Loucy (cell line): Measurements from ENCODE around the gene LRRC10B.

Source experiments
- H2AFZ ChIP-seq: fragments of 200-600 bp; sonication (generic); 2 replicates; pipeline ENCODE4 v1.6.0; 2016; ENCODE audit warnings: antibody characterized with exemption, mild to moderate bottlenecking, low read length, moderate library complexity
- H3F3A ChIP-seq: fragments of 200-600 bp; 2 replicates; pipeline ENCODE4 v1.6.0; 2016; ENCODE audit warnings: antibody characterized with exemption, low read depth, mild to moderate bottlenecking
- H3K27me3 ChIP-seq: fragments of 200-600 bp; sonication (generic); 2 replicates; pipeline ENCODE4 v1.6.1; 2014; ENCODE audit warnings: low read length, mild to moderate bottlenecking; ENCODE audit not compliant: insufficient read depth, poor library complexity, severe bottlenecking
- H3K36me3 ChIP-seq: fragments of 200-600 bp; sonication (generic); 2 replicates; pipeline ENCODE4 v1.6.1; 2016; ENCODE audit warnings: low read length; ENCODE audit not compliant: insufficient read depth
- H3K4me1 ChIP-seq: fragments of 200-600 bp; sonication (generic); 2 replicates; pipeline ENCODE4 v1.5.1; 2014; ENCODE audit warnings: low read length, mild to moderate bottlenecking; ENCODE audit not compliant: insufficient read depth, poor library complexity, severe bottlenecking
- H3K4me2 ChIP-seq: fragments of 200-600 bp; sonication (generic); 2 replicates; pipeline ENCODE4 v1.6.0; 2014; ENCODE audit warnings: antibody characterized with exemption, low read length, low read depth, mild to moderate bottlenecking; ENCODE audit not compliant: poor library complexity, severe bottlenecking
- H3K4me3 ChIP-seq: fragments of 200-600 bp; sonication (generic); 2 replicates; pipeline ENCODE4 v1.5.1; 2014; ENCODE audit warnings: low read length, mild to moderate bottlenecking, mixed read lengths; ENCODE audit not compliant: poor library complexity, severe bottlenecking
- H3K79me2 ChIP-seq: fragments of 200-600 bp; sonication (generic); 2 replicates; pipeline ENCODE4 v1.6.1; 2014; ENCODE audit warnings: low read length; ENCODE audit not compliant: insufficient read depth
- H3K9ac ChIP-seq: fragments of 200-600 bp; sonication (generic); 2 replicates; pipeline ENCODE4 v1.6.0; 2014; ENCODE audit warnings: mild to moderate bottlenecking, low read depth, low read length, moderate library complexity; ENCODE audit not compliant: poor library complexity, severe bottlenecking
- H3K9me2 ChIP-seq: fragments of 200-600 bp; sonication (generic); replicated peaks from 2 replicates; pipeline ENCODE4 v1.6.1; 2016; ENCODE audit warnings: low read depth, low read length, mixed read lengths
- H3K9me3 ChIP-seq: fragments of 200-600 bp; sonication (generic); 2 replicates; pipeline ENCODE4 v1.6.1; 2014; ENCODE audit warnings: mild to moderate bottlenecking, antibody characterized with exemption, low read length, low read depth; ENCODE audit not compliant: insufficient read depth
- H4K20me1 ChIP-seq: fragments of 200-600 bp; sonication (generic); 2 replicates; pipeline ENCODE4 v1.6.0; 2014; ENCODE audit warnings: antibody characterized with exemption, low read length, mild to moderate bottlenecking; ENCODE audit not compliant: insufficient read depth, poor library complexity, severe bottlenecking
- CTCF ChIP-seq: fragments of 200-600 bp; sonication (generic); conservative IDR thresholded peaks from 2 replicates; pipeline ENCODE4 v1.5.1; 2014; ENCODE audit warnings: mild to moderate bottlenecking, antibody characterized with exemption, low read length
- EZH2phosphoT487 ChIP-seq: fragments of 200-600 bp; IDR thresholded peaks from 2 replicates; pipeline ENCODE4 v1.6.1; 2018; ENCODE audit warnings: antibody characterized with exemption, mild to moderate bottlenecking, moderate library complexity, borderline replicate concordance

Gene LRRC10B

GRCh38 chr11:61499816-61500491 lies 8.6 kb upstream of the LRRC10B start:
- TF ChIP-seq EZH2phosphoT487, result no peak
- H4K20me1 ChIP-seq, result no peaks in the 10 kb centered on the region
- no peaks in the 10 kb centered on the region for H3K79me2 ChIP-seq
- H3K9ac ChIP-seq, result no peak overlapping the region
- H3K27me3 ChIP-seq, result no peaks in the 10 kb centered on the region
- no peaks in the 10 kb centered on the region for H3F3A ChIP-seq
- no peaks in the 10 kb centered on the region for H3K4me1 ChIP-seq
- no peaks in the 10 kb centered on the region for H3K9me2 ChIP-seq
- no peak overlapping the region for H2AFZ ChIP-seq
- no peak overlapping the region for H3K4me3 ChIP-seq
- H3K9me3 ChIP-seq, result no peaks in the 10 kb centered on the region
- no peaks in the 10 kb centered on the region for H3K36me3 ChIP-seq
- no peak overlapping the region for H3K4me2 ChIP-seq

- Histone ChIP-seq H2AFZ (no peak overlapping the region), H3K4me2 (no peak overlapping the region), H3K4me1 (no peaks in the 10 kb centered on the region), H3K4me3 (no peak overlapping the region), H3K79me2 (no peaks in the 10 kb centered on the region), H3K36me3 (no peaks in the 10 kb centered on the region), H3K9me2 (no peaks in the 10 kb centered on the region), H4K20me1 (no peaks in the 10 kb centered on the region), H3K9ac (no peak overlapping the region), H3F3A (no peaks in the 10 kb centered on the region), H3K27me3 (no peaks in the 10 kb centered on the region), H3K9me3 (no peaks in the 10 kb centered on the region)
- TF ChIP-seq CTCF (no peak), EZH2phosphoT487 (no peak)
Measured at GRCh38 chr11:61502522-61502921, 6.0 kb upstream of the LRRC10B start.

- no peak overlapping the region for H3K4me3 ChIP-seq
- no peaks in the 10 kb centered on the region for H3K9me3 ChIP-seq
- H3K4me2 ChIP-seq, result no peak overlapping the region
- H3F3A ChIP-seq, result no peaks in the 10 kb centered on the region
- no peaks in the 10 kb centered on the region for H4K20me1 ChIP-seq
- H3K79me2 ChIP-seq, result no peaks in the 10 kb centered on the region
- no peak for TF ChIP-seq EZH2phosphoT487
- no peak for TF ChIP-seq CTCF
- H2AFZ ChIP-seq, result no peak overlapping the region
- H3K9ac ChIP-seq, result no peak overlapping the region
- H3K4me1 ChIP-seq, result no peaks in the 10 kb centered on the region
- no peaks in the 10 kb centered on the region for H3K36me3 ChIP-seq
- no peaks in the 10 kb centered on the region for H3K27me3 ChIP-seq
- no peaks in the 10 kb centered on the region for H3K9me2 ChIP-seq
Measured at GRCh38 chr11:61503135-61503770, 5.3 kb upstream of the LRRC10B start.

GRCh38 chr11:61505106-61505505 lies 3.4 kb upstream of the LRRC10B start:
- H3K79me2 ChIP-seq, result no peaks in the 10 kb centered on the region
- no peaks in the 10 kb centered on the region for H4K20me1 ChIP-seq
- H3K9ac ChIP-seq, result no peak overlapping the region
- H3K4me1 ChIP-seq, result no peaks in the 10 kb centered on the region
- H3K4me2 ChIP-seq, result no peak overlapping the region
- H2AFZ ChIP-seq, result no peak overlapping the region
- no peaks in the 10 kb centered on the region for H3K9me3 ChIP-seq
- no peaks in the 10 kb centered on the region for H3K36me3 ChIP-seq
- no peaks in the 10 kb centered on the region for H3K27me3 ChIP-seq
- no peak overlapping the region for H3K4me3 ChIP-seq
- H3K9me2 ChIP-seq, result no peaks in the 10 kb centered on the region
- TF ChIP-seq EZH2phosphoT487 (no peak), CTCF (no peak)
- no peaks in the 10 kb centered on the region for H3F3A ChIP-seq
